ENCODE results near the gene SSH2. TPM values are rescaled to one million over a fixed set of nuclear protein-coding genes. Genes with fewer than 3 reads are reported as not detected.

The SSH2 gene
- polyA plus RNA-seq, 3 donors, result 31.9 to 66.6 (median 54.0) TPM

GRCh38 chr17:29766796-29767327, 163.2 kb downstream of the SSH2 start:
- Mint-ChIP-seq H3K27ac (peak overlapping the region in 1 of 7 donors; percentile 18), H3K4me1 (peaks cover 2% of the 10 kb centered on the region), H3K9me3 (no peaks in the 10 kb centered on the region), H3K27me3 (ENCODE audit: low read depth in 3 of 3) (no peaks in the 10 kb centered on the region), H3K36me3 (no peaks in the 10 kb centered on the region), H3K4me3 (no peak overlapping the region)
- H3K4me1 ChIP-seq (ENCODE audit: control insufficient read depth in 1 of 2, insufficient read depth in 2 of 2, low read length in 2 of 2), result peaks cover 3% of the 10 kb centered on the region in 2 donors
- no peaks in the 10 kb centered on the region for H3K9me3 ChIP-seq (replicated peaks in 1 of 2; ENCODE audit: control insufficient read depth in 1 of 2, insufficient read depth in 1 of 2, low read length in 2 of 2)
- no peak overlapping the region for H3K9ac ChIP-seq (ENCODE audit: insufficient read depth, low read length, poor library complexity, severe bottlenecking)
- no peak overlapping the region for H2AFZ ChIP-seq (ENCODE audit: insufficient read depth, low read depth, low read length, poor library complexity, severe bottlenecking)
- H3K79me2 ChIP-seq (ENCODE audit: insufficient read depth, low read length), result no peaks in the 10 kb centered on the region
- no peak overlapping the region for H3K27ac ChIP-seq (ENCODE audit: low read depth in 1 of 2, low read length in 2 of 2)
- no peaks in the 10 kb centered on the region for H3K27me3 ChIP-seq (ENCODE audit: control insufficient read depth in 2 of 2, insufficient read depth in 2 of 2, low read length in 2 of 2)
- intact Hi-C loops (cut with micrococcal nuclease), result no loop called here
- H4K20me1 ChIP-seq (ENCODE audit: insufficient read depth, low read length), result no peaks in the 10 kb centered on the region
- no peak for DNase-seq
- no peak overlapping the region for H3K4me2 ChIP-seq (replicated peaks; ENCODE audit: extremely low read depth, low read length, poor library complexity, severe bottlenecking)
- no peaks in the 10 kb centered on the region for H3K36me3 ChIP-seq (replicated peaks in 1 of 2; ENCODE audit: control insufficient read depth in 1 of 2, insufficient read depth in 2 of 2, low read length in 2 of 2)
- no peak for TF ChIP-seq CTCF (IDR thresholded peaks at IDR 0.05)
- no peak overlapping the region for H3K4me3 ChIP-seq (replicated peaks in 1 of 3; ENCODE audit: low read depth in 2 of 3, low read length in 3 of 3)

GRCh38 chr17:29764748-29765147, 165.3 kb downstream of the SSH2 start:
- peaks cover 15% of the 10 kb centered on the region for H4K20me1 ChIP-seq (ENCODE audit: insufficient read depth, low read length)
- H3K36me3 Mint-ChIP-seq, result peaks cover 0 to 2% of the 10 kb centered on the region in 2 donors
- WGBS (ENCODE audit: insufficient coverage), result no CpG with 5 or more reads among the region's 1 CpG
- no peaks in the 10 kb centered on the region for H3K9me3 Mint-ChIP-seq
- no peak overlapping the region for H3K4me3 ChIP-seq (replicated peaks in 1 of 3; ENCODE audit: low read depth in 2 of 3, low read length in 3 of 3)
- no peaks in the 10 kb centered on the region for H3K36me3 ChIP-seq (replicated peaks in 1 of 2; ENCODE audit: control insufficient read depth in 1 of 2, insufficient read depth in 2 of 2, low read length in 2 of 2)
- no peak overlapping the region for H3K27ac ChIP-seq (ENCODE audit: low read depth in 1 of 2, low read length in 2 of 2)
- no peaks in the 10 kb centered on the region for H3K9me3 ChIP-seq (replicated peaks in 1 of 2; ENCODE audit: control insufficient read depth in 1 of 2, insufficient read depth in 1 of 2, low read length in 2 of 2)
- peaks cover 2% of the 10 kb centered on the region for H3K4me1 Mint-ChIP-seq
- H3K27me3 Mint-ChIP-seq (ENCODE audit: low read depth in 3 of 3), result no peaks in the 10 kb centered on the region
- H3K4me2 ChIP-seq (replicated peaks; ENCODE audit: extremely low read depth, low read length, poor library complexity, severe bottlenecking), result no peak overlapping the region
- H3K79me2 ChIP-seq (ENCODE audit: insufficient read depth, low read length), result peaks cover 15% of the 10 kb centered on the region
- intact Hi-C loops (cut with micrococcal nuclease), result loop anchor here (5.0 kb wide), 2 partner anchors 42 to 82 kb away; no protein-coding TSS in a partner anchor
- no peak for TF ChIP-seq CTCF (IDR thresholded peaks at IDR 0.05)
- no peak overlapping the region for H3K27ac Mint-ChIP-seq
- H3K4me3 Mint-ChIP-seq, result no peak overlapping the region
- no peak for DNase-seq
- H2AFZ ChIP-seq (ENCODE audit: insufficient read depth, low read depth, low read length, poor library complexity, severe bottlenecking), result no peak overlapping the region
- H3K27me3 ChIP-seq (ENCODE audit: control insufficient read depth in 2 of 2, insufficient read depth in 2 of 2, low read length in 2 of 2), result no peaks in the 10 kb centered on the region
- no peak overlapping the region for H3K9ac ChIP-seq (ENCODE audit: insufficient read depth, low read length, poor library complexity, severe bottlenecking)
- peaks cover 8 to 9% of the 10 kb centered on the region in 2 donors for H3K4me1 ChIP-seq (ENCODE audit: control insufficient read depth in 1 of 2, insufficient read depth in 2 of 2, low read length in 2 of 2)
